Measurements from ENCODE around the gene CPEB1. TPM values are rescaled to one million over a fixed set of nuclear protein-coding genes. Genes with fewer than 3 reads are reported as not detected.

Gene CPEB1
- total and polyA plus RNA-seq, 2 donors from 2014 or later: 1.4 to 1.6 TPM

DNA sequence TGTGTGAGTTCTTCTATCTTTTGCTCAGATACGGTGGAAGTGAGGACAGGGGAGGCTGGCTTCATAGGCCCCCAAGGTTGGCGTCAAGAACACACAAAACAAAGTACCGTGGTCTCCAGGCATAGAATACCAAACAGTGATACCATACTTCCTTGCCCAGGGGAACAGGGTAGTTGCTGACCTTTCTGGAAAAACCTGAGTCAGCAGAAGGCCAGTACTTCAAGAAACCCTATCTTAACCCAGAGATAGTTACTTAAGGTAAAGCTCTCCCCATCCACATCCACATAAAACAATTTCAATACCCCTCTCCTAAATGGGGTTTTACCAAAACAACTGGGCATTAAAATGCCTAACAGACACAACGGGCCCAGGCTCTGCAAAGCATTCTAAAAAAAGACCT is 77.3 kb downstream of the CPEB1 start:
- H3K9ac ChIP-seq (ENCODE audit: low read length in 3 of 3): no peak overlapping the region
- no peaks in the 10 kb centered on the region for H3K9me3 ChIP-seq (ENCODE audit: control insufficient read depth in 2 of 3, insufficient read depth in 1 of 3, low read length in 3 of 3)
- no peaks in the 10 kb centered on the region for H3K27me3 ChIP-seq (ENCODE audit: control insufficient read depth, insufficient read depth, low read length)
- TF ChIP-seq, protein P1, sequence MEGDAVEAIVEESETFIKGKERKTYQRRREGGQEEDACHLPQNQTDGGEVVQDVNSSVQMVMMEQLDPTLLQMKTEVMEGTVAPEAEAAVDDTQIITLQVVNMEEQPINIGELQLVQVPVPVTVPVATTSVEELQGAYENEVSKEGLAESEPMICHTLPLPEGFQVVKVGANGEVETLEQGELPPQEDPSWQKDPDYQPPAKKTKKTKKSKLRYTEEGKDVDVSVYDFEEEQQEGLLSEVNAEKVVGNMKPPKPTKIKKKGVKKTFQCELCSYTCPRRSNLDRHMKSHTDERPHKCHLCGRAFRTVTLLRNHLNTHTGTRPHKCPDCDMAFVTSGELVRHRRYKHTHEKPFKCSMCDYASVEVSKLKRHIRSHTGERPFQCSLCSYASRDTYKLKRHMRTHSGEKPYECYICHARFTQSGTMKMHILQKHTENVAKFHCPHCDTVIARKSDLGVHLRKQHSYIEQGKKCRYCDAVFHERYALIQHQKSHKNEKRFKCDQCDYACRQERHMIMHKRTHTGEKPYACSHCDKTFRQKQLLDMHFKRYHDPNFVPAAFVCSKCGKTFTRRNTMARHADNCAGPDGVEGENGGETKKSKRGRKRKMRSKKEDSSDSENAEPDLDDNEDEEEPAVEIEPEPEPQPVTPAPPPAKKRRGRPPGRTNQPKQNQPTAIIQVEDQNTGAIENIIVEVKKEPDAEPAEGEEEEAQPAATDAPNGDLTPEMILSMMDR (IDR thresholded peaks at IDR 0.05; ENCODE audit: borderline replicate concordance, extremely low read depth, insufficient read depth): no peak
- H3K4me1 ChIP-seq (ENCODE audit: control insufficient read depth in 2 of 3, insufficient read depth in 2 of 3, low read depth in 1 of 3, low read length in 3 of 3): peaks cover 0 to 4% (median 0%) of the 10 kb centered on the region in 3 donors
- intact Hi-C loops (cut with DNase I): no loop called here
- FAIRE-seq (no peak), DNase-seq (no peak)
- no peaks in the 10 kb centered on the region for H3K36me3 ChIP-seq (ENCODE audit: control insufficient read depth in 2 of 3, insufficient read depth in 3 of 3, low read length in 3 of 3)
- no peak overlapping the region for H3K27ac ChIP-seq (ENCODE audit: low read depth in 2 of 2, low read length in 2 of 2)
- H3K4me3 ChIP-seq (ENCODE audit: low read length in 3 of 3): no peak overlapping the region

DNA sequence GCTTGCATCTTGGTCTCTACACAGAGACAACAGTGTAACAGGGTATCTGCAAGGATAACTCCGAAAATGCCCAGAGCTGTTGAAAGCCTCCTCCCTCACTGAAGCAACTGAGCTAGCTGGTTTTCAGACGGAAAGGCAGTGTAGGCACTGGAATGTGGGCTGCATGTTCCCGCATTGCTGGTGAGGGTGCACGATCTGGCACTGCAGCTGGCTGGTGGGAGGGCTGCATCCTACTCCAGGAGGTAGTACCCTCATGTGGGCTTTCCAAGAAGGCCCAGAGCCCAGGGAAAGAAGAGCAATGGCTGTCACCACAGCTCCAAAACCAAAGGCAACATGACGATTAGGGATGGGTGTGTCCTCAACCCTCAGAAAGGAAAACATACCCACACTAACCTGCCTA is 78.2 kb downstream of the CPEB1 start:
- Histone ChIP-seq H3K9me3 (ENCODE audit: control insufficient read depth in 2 of 3, insufficient read depth in 1 of 3, low read length in 3 of 3) (no peaks in the 10 kb centered on the region), H3K36me3 (ENCODE audit: control insufficient read depth in 2 of 3, insufficient read depth in 3 of 3, low read length in 3 of 3) (no peaks in the 10 kb centered on the region), H3K9ac (ENCODE audit: low read length in 3 of 3) (no peak overlapping the region), H3K4me3 (ENCODE audit: low read length in 3 of 3) (no peak overlapping the region), H3K27me3 (ENCODE audit: control insufficient read depth, insufficient read depth, low read length) (no peaks in the 10 kb centered on the region), H3K4me1 (ENCODE audit: control insufficient read depth in 2 of 3, insufficient read depth in 2 of 3, low read depth in 1 of 3, low read length in 3 of 3) (peaks cover 0 to 4% (median 0%) of the 10 kb centered on the region in 3 donors), H3K27ac (ENCODE audit: low read depth in 2 of 2, low read length in 2 of 2) (no peak overlapping the region)
- FAIRE-seq (no peak), DNase-seq (no peak)
- TF ChIP-seq, protein P1 (IDR thresholded peaks at IDR 0.05; ENCODE audit: borderline replicate concordance, extremely low read depth, insufficient read depth): no peak
- intact Hi-C loops (cut with DNase I): no loop called here

DNA sequence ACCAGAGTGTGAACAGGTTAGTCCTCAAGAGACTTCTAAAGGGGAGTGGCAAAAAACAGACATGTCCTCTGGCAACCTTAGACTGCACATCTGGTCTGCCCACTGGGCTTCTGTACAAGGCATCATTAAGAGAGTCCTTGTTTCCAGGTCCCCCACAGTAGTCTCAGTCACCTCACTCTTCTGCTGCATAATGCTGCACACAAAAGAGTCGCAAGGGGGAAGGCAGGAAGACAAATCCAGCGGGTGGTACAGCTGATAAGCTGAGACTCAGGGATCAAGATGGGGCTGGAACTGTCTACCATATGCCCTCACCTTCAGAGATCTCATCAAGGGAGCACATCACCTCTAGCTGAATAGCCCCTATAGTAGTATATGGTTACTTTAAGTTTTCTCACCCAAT is 79.5 kb downstream of the CPEB1 start:
- no peaks in the 10 kb centered on the region for H3K36me3 ChIP-seq (ENCODE audit: control insufficient read depth in 2 of 3, insufficient read depth in 3 of 3, low read length in 3 of 3)
- H3K27ac ChIP-seq (ENCODE audit: low read depth in 2 of 2, low read length in 2 of 2): no peak overlapping the region
- TF ChIP-seq, protein P1 (IDR thresholded peaks at IDR 0.05; ENCODE audit: borderline replicate concordance, extremely low read depth, insufficient read depth): no peak
- DNase-seq (no peak), FAIRE-seq (no peak)
- no peaks in the 10 kb centered on the region for H3K9me3 ChIP-seq (ENCODE audit: control insufficient read depth in 2 of 3, insufficient read depth in 1 of 3, low read length in 3 of 3)
- H3K4me1 ChIP-seq (ENCODE audit: control insufficient read depth in 2 of 3, insufficient read depth in 2 of 3, low read depth in 1 of 3, low read length in 3 of 3): peaks cover 0 to 4% (median 0%) of the 10 kb centered on the region in 3 donors
- H3K9ac ChIP-seq (ENCODE audit: low read length in 3 of 3): no peak overlapping the region
- H3K27me3 ChIP-seq (ENCODE audit: control insufficient read depth, insufficient read depth, low read length): no peaks in the 10 kb centered on the region
- no peak overlapping the region for H3K4me3 ChIP-seq (ENCODE audit: low read length in 3 of 3)
- intact Hi-C loops (cut with DNase I): no loop called here

DNA sequence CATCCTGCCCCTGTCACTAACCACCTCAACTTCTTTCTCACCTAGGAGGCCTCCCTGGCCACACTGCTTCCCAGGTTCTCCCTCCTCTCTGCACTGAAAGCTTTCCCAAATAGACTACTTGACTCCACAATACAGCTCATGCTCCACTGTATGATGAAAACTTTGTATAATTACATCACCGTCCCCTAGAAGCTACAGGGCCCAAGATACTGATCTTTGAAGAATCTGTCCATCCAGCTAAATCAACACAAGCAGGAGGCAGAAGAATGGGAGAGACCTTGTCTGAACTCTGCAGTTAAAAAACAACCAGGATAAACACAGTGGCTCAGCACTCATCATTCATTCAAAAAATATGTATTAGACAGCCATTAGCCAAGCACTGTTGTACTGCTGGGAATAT is 80.5 kb downstream of the CPEB1 start:
- Histone ChIP-seq H3K9ac (ENCODE audit: low read length in 3 of 3) (no peak overlapping the region), H3K27me3 (ENCODE audit: control insufficient read depth, insufficient read depth, low read length) (no peaks in the 10 kb centered on the region), H3K36me3 (ENCODE audit: control insufficient read depth in 2 of 3, insufficient read depth in 3 of 3, low read length in 3 of 3) (no peaks in the 10 kb centered on the region), H3K27ac (ENCODE audit: low read depth in 2 of 2, low read length in 2 of 2) (no peak overlapping the region), H3K4me1 (ENCODE audit: control insufficient read depth in 2 of 3, insufficient read depth in 2 of 3, low read depth in 1 of 3, low read length in 3 of 3) (peaks cover 0 to 2% (median 0%) of the 10 kb centered on the region in 3 donors), H3K9me3 (ENCODE audit: control insufficient read depth in 2 of 3, insufficient read depth in 1 of 3, low read length in 3 of 3) (no peaks in the 10 kb centered on the region), H3K4me3 (ENCODE audit: low read length in 3 of 3) (no peak overlapping the region)
- DNase-seq (no peak), FAIRE-seq (no peak)
- TF ChIP-seq, protein P1 (IDR thresholded peaks at IDR 0.05; ENCODE audit: borderline replicate concordance, extremely low read depth, insufficient read depth): no peak
- intact Hi-C loops (cut with DNase I): no loop called here
